RPMI7951 (cell line): Measurements from ENCODE around the gene ZNF576. TPM values are rescaled to one million over a fixed set of nuclear protein-coding genes. Genes with fewer than 3 reads are reported as not detected.
"Not testable (repeated sequence)": the region's sequence is repeated elsewhere in the genome, so short reads cannot be mapped to it uniquely, and the experiment has no call there.

Experiments used
- DNase-seq: peaks from one replicate; pipeline ENCODE4 v3.0.0-alpha.2; 2012; ENCODE audit warnings: low read depth
- total RNA-seq: library from RNA; depleted of rRNA; stranded (reverse); fragments of >200 nt; shearing (Covaris generic); gene quantifications from 2 replicates; pipeline ENCODE4 v1.2.3, GENCODE V29; 2014

The ZNF576 gene
- total RNA-seq, 1 experiment from 2014 or later: 13.1 TPM

GRCh38 chr19:43575156-43575950 lies 21.0 kb upstream of the ZNF576 start, which contains the start of the genes PINLYP and XRCC1:
Gene PINLYP, plus strand, starts transcription at chr19:43575801. Its CDS starts 1,391 bp downstream, at chr19:43577192.
Gene XRCC1, minus strand, starts transcription at chr19:43575527. Its CDS starts 69 bp downstream, at chr19:43575458.
- DNase-seq: peak; percentile 99

GRCh38 chr19:43575955-43576878 lies 20.2 kb upstream of the ZNF576 start:
- DNase-seq: no peak

GRCh38 chr19:43578787-43579186 lies 17.6 kb upstream of the ZNF576 start:
- no peak for DNase-seq

- DNase-seq: no peak
These were observed 14.9 kb upstream of the ZNF576 start for GRCh38 chr19:43581467-43581866.

GRCh38 chr19:43582495-43582894 lies 13.9 kb upstream of the ZNF576 start:
- no peak for DNase-seq

- DNase-seq: no peak
These were observed 11.9 kb upstream of the ZNF576 start for GRCh38 chr19:43584484-43584883.

- no peak for DNase-seq
These were observed 10.0 kb upstream of the ZNF576 start for GRCh38 chr19:43586346-43586745.

GRCh38 chr19:43587029-43587428 lies 9.4 kb upstream of the ZNF576 start:
- not testable (repeated sequence) for DNase-seq

- no peak for DNase-seq
These were observed 7.1 kb upstream of the ZNF576 start for GRCh38 chr19:43589277-43589676.

- no peak for DNase-seq
These were observed 6.7 kb upstream of the ZNF576 start for GRCh38 chr19:43589678-43590077.

- no peak for DNase-seq
These were observed 4.3 kb upstream of the ZNF576 start for GRCh38 chr19:43591904-43592772.

GRCh38 chr19:43592800-43593350 lies 3.5 kb upstream of the ZNF576 start:
- no peak for DNase-seq

GRCh38 chr19:43594081-43594697 lies 2.2 kb upstream of the ZNF576 start:
- DNase-seq: no peak

- peak; percentile 59 for DNase-seq
These were observed 1.4 kb upstream of the ZNF576 start for GRCh38 chr19:43594710-43595604.

- DNase-seq: no peak
These were observed 793 bp upstream of the ZNF576 start for GRCh38 chr19:43595605-43595998.

GRCh38 chr19:43596842-43597461 lies 557 bp downstream of the ZNF576 start:
- no peak for DNase-seq

GRCh38 chr19:43597876-43598275 lies 1.5 kb downstream of the ZNF576 start:
- no peak for DNase-seq

GRCh38 chr19:43598445-43599240 lies 2.2 kb downstream of the ZNF576 start:
- no peak for DNase-seq
